Measurements from ENCODE around the gene CCN5. TPM values are rescaled to one million over a fixed set of nuclear protein-coding genes. Genes with fewer than 3 reads are reported as not detected.
A peak's percentile ranks its signal among the peaks of the same experiment; 100 is the strongest.

The CCN5 gene
- total RNA-seq, 1 donor from 2014 or later, result not detected

DNA sequence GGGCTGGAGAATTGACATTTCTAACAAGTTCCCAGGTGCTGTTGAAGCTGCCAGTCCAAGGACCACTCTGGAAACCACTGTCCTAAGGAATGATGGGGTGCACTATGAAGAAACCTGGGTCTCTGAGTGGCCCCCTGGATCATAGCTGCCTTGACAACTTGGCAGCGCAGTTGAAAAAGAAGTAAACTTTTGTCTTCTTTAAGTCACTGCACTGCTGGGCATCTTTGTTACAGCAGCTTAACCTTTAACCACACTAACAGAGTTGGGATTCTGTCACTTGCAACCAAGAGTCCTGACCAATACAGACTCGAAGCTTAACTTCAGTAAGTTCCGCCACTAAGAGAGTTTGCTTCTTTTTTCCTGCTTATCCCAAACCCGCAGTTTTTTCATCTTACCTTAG lies 21.9 kb downstream of the CCN5 start:
- intact Hi-C loops (cut with micrococcal nuclease), result loop anchor here (5.0 to 10.0 kb wide), 2 partner anchors 125 to 212 kb away; partner anchors contain the start of gene SERINC3
- peaks cover 46% of the 10 kb centered on the region for H3K4me1 Mint-ChIP-seq (ENCODE audit: low read depth)
- peaks cover 2% of the 10 kb centered on the region for H3K27me3 Mint-ChIP-seq (ENCODE audit: insufficient read depth)
- H3K27ac Mint-ChIP-seq, result no peak overlapping the region
- H3K36me3 Mint-ChIP-seq (ENCODE audit: low read depth), result peaks cover 5% of the 10 kb centered on the region
- H3K9me3 Mint-ChIP-seq, result peaks cover 13% of the 10 kb centered on the region
- DNase-seq (ENCODE audit: low spot score), result no peak
- H3K4me3 Mint-ChIP-seq, result no peak overlapping the region

DNA sequence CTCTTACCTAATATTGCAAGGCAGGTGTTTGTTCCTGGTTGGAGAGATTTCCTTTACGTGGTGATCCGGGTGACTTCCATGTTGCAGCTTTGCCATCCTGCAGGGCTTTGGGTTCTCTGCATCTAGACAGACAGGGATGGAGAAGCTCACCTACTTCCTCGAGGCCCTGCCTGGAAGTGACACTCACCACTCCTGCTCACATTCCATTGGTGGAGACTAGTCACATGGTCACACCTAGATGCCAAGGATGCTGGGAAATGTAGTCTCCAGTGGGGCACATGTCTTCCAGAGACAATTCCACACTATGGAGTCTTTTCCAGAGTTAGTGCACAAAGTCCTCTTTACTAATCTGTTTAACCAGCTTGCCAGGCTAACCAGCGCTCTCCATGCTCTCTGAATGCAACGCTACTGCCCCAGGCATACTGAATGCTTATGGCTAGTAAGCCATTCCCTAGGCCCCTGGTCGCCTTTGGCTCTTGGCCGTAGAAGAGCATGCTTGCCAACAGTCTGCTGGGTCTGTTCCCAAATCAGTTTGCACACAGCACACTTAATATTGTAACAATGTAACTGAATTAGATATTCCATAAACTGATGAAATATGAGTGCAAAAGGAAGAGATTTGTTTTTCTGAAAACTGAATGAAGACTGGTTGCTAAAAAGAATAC lies 23.8 kb downstream of the CCN5 start:
- peaks cover 34% of the 10 kb centered on the region for H3K4me1 Mint-ChIP-seq (ENCODE audit: low read depth)
- peak; percentile 63 for DNase-seq (ENCODE audit: low spot score)
- H3K36me3 Mint-ChIP-seq (ENCODE audit: low read depth), result peaks cover 5% of the 10 kb centered on the region
- peak overlapping the region; percentile 23 for H3K27ac Mint-ChIP-seq
- intact Hi-C loops (cut with micrococcal nuclease), result loop anchor here (5.0 to 10.0 kb wide), 2 partner anchors 127 to 214 kb away; partner anchors contain the start of gene SERINC3
- peak overlapping the region; percentile 77 for H3K4me3 Mint-ChIP-seq
- peaks cover 13% of the 10 kb centered on the region for H3K9me3 Mint-ChIP-seq
- peaks cover 4% of the 10 kb centered on the region for H3K27me3 Mint-ChIP-seq (ENCODE audit: insufficient read depth)

DNA sequence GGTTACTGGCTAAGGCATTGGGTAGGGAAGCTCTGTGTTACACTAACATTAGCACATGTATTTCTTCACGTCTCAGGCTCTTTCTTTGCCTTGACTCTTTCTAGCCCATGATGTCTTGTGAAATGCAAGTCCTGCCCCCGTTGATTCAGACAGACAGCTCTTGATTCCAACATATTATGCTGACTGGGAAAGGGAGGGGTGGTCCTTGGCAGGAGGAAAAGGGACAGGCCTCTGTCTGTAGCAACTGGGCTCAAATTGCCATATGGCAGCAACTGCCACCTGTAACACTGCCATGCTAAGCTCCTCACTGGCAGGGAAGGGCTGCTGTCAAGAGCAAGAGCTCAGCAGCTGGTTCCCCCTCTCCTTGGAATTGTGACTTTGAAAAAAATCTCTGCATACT lies 24.8 kb downstream of the CCN5 start:
- Mint-ChIP-seq H3K4me1 (ENCODE audit: low read depth) (peaks cover 29% of the 10 kb centered on the region), H3K27ac (no peak overlapping the region), H3K36me3 (ENCODE audit: low read depth) (peaks cover 6% of the 10 kb centered on the region), H3K4me3 (no peak overlapping the region), H3K9me3 (peaks cover 13% of the 10 kb centered on the region), H3K27me3 (ENCODE audit: insufficient read depth) (peaks cover 10% of the 10 kb centered on the region)
- intact Hi-C loops (cut with micrococcal nuclease), result loop anchor here (5.0 to 10.0 kb wide), 3 partner anchors 128 to 1785 kb away; partner anchors contain the start of gene SERINC3
- DNase-seq (ENCODE audit: low spot score), result no peak

DNA sequence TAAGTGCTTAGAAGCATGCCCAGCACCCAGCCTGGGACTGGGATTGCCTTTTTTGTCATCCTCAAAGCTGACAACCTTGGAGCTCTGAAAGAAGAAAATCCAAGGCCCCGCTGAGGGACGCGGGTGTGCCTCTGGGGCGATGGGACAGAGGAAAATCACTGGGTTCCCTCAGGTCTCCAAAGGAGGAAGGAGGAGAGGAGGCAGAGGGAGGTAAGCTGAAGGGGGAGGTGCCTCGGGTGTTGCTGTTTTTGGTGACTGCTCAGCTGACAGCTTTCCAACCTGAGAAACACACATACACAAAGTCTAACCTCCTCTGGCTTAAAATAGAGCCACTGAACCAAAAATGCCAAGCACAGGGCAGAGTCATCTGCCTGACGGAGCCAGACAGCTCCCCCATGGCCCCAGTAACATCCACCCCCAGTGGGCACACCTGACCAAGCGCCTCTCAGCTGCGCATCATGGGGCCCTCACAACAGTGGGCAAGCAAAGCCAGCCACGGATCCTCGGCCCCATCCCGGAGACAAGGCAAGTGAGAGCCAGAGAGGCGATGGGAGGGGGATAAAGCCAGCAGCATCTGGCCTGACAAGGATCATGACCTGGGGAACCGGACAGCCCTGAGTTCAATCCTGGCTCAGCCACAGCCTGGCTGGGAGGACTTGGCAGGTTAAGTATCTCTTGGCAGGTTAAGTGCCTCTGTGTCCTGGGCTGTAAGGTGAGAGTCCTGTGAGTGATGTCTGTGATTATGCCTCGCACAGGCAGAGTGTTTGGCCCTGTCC lies 27.3 kb downstream of the CCN5 start:
- no peak for DNase-seq (ENCODE audit: low spot score)
- Mint-ChIP-seq H3K27ac (no peak overlapping the region), H3K27me3 (ENCODE audit: insufficient read depth) (peaks cover 23% of the 10 kb centered on the region), H3K4me1 (ENCODE audit: low read depth) (peaks cover 27% of the 10 kb centered on the region), H3K36me3 (ENCODE audit: low read depth) (peaks cover 8% of the 10 kb centered on the region), H3K4me3 (no peak overlapping the region), H3K9me3 (peaks cover 4% of the 10 kb centered on the region)
- intact Hi-C loops (cut with micrococcal nuclease), result loop anchor here (10.0 kb wide), 1 partner anchor 1782 kb away; no protein-coding TSS in a partner anchor

DNA sequence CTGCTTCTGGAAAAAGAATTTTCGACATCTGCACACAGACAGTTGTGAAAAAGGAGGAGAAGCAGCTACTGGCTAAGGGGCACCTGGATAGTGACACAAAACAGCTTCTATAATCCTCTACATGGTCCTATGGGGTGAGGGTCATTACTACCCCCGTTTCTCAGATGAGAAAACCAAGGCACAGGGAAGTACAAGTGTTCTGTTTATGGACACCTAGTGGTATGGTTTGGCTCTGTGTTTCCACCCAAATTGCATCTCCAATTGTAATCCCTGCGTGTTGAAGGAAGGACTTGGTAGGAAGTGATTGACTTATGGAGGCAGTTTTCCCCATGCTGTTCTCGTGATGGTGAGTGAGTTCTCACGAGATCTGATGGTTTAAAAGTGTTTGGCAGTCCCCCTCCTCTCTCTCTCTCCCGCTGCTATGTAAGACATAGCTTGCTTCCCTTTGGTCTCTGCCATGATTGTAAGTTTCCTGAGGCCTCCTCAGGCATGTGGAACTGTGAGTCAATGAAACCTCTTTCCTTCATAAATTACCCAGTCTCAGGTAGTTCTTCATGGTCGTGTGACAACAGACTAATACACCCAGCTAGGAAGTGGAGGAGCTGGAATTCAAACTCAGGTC lies 28.0 kb downstream of the CCN5 start:
- Mint-ChIP-seq H3K4me1 (ENCODE audit: low read depth) (peaks cover 28% of the 10 kb centered on the region), H3K27ac (no peak overlapping the region), H3K9me3 (peaks cover 4% of the 10 kb centered on the region), H3K36me3 (ENCODE audit: low read depth) (peaks cover 8% of the 10 kb centered on the region), H3K27me3 (ENCODE audit: insufficient read depth) (peaks cover 26% of the 10 kb centered on the region), H3K4me3 (no peak overlapping the region)
- intact Hi-C loops (cut with micrococcal nuclease), result loop anchor here (10.0 kb wide), 1 partner anchor 1782 kb away; no protein-coding TSS in a partner anchor
- no peak for DNase-seq (ENCODE audit: low spot score)

DNA sequence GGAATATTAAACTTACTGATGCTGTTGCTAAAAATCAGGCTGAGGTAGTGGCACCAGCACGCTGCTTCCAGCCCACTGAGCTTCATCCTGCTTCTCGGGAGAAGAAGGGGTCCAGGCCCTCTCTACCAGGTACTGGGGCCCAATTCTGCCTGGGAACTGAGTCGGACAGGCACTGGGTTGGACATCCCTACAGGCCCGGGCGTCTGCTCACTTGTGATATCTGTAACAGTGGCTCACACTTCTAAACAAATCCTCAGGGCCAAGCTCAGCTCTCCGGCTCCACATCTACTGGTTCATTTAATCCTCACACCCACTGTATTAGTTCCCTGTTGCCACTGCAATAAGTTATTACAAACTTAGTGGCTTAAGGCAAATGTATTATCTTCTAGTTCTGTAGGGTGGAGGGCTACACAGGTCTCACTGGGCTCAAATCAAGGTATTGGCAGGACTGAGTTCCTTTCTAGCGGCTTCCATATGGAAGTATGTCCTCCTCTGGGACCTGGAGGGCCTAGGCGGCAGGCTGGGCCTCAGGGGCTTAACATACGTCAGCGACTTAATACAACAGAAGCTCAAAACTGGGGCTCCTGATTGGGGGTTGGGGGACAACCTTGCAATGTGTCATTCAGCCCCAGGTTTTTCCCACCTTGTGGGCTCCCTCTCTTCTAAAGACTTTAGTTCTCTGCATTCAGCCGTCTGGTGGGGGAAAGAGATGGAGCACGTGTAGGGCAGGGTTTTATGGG lies 28.9 kb downstream of the CCN5 start:
- Mint-ChIP-seq H3K4me3 (no peak overlapping the region), H3K27me3 (ENCODE audit: insufficient read depth) (peaks cover 26% of the 10 kb centered on the region), H3K27ac (no peak overlapping the region), H3K4me1 (ENCODE audit: low read depth) (peaks cover 19% of the 10 kb centered on the region), H3K36me3 (ENCODE audit: low read depth) (peaks cover 6% of the 10 kb centered on the region), H3K9me3 (no peaks in the 10 kb centered on the region)
- intact Hi-C loops (cut with micrococcal nuclease), result loop anchor here (10.0 kb wide), 1 partner anchor 1781 kb away; no protein-coding TSS in a partner anchor
- no peak for DNase-seq (ENCODE audit: low spot score)

DNA sequence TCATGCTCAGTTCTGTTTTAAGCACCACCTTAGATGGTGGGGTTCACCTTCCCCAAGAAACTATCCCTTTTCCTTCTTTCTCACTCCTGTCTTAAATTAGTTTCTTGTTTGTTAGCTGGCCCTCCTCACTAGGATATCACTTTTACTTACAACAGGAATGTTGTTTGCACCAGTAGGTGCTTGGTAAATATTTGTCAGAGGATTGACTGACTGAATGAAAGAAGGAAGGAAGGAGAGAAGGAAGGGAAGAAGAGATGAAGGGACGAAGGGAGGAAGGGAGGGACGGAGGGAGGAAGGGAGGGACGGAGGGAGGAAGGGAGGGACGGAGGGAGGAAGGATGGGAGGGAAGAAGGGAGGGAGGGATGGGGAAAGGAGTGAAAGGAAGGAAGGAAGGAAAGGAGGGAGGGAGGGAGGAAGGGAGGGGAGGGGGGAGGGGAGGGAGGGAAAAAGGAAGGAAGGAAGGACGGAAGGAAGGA lies 30.0 kb downstream of the CCN5 start:
- Mint-ChIP-seq H3K27me3 (ENCODE audit: insufficient read depth) (peaks cover 26% of the 10 kb centered on the region), H3K4me3 (peak overlapping the region; percentile 74), H3K4me1 (ENCODE audit: low read depth) (peaks cover 18% of the 10 kb centered on the region), H3K36me3 (ENCODE audit: low read depth) (peaks cover 4% of the 10 kb centered on the region), H3K9me3 (no peaks in the 10 kb centered on the region), H3K27ac (peak overlapping the region; percentile 75)
- intact Hi-C loops (cut with micrococcal nuclease), result loop anchor here (1.0 to 10.0 kb wide), 2 partner anchors 10 to 1780 kb away; no protein-coding TSS in a partner anchor
- no peak for DNase-seq (ENCODE audit: low spot score)

DNA sequence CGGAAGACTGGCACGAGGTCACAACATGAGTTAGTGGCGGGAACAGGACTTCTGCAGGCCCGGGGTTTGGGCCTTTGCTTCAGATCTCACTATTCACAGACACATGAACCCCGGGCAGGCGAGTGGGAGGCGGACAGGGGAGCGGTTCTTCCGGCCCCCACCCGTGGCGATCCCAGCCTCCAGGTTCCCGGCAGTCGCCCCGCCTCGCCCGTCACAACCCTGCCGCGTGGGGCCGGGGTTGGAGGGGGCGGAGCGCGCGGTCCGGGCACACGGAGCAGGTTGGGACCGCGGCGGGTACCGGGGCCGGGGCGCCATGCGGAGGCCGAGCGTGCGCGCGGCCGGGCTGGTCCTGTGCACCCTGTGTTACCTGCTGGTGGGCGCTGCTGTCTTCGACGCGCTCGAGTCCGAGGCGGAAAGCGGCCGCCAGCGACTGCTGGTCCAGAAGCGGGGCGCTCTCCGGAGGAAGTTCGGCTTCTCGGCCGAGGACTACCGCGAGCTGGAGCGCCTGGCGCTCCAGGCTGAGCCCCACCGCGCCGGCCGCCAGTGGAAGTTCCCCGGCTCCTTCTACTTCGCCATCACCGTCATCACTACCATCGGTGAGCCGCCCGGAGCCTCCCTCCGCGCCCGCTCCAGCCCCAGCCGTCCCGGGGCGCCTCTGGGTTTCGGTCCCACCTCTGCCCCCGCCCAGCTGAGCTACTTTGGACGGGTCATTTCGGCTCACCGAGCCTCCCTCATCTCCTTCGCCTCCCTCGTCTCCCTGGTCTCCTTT lies 30.6 kb downstream of the CCN5 start, which contains the start of gene KCNK15:
TSS of gene KCNK15 (plus strand) at position 268 of the 769 bp plus-strand sequence. CDS start at position 314, 46 bp downstream.
- peaks cover 26% of the 10 kb centered on the region for H3K27me3 Mint-ChIP-seq (ENCODE audit: insufficient read depth)
- peaks cover 4% of the 10 kb centered on the region for H3K36me3 Mint-ChIP-seq (ENCODE audit: low read depth)
- intact Hi-C loops (cut with micrococcal nuclease), result loop anchor here (1.0 to 10.0 kb wide), 2 partner anchors 10 to 1779 kb away; no protein-coding TSS in a partner anchor
- H3K9me3 Mint-ChIP-seq, result no peaks in the 10 kb centered on the region
- peaks cover 18% of the 10 kb centered on the region for H3K4me1 Mint-ChIP-seq (ENCODE audit: low read depth)
- H3K27ac Mint-ChIP-seq, result peak within 1 kb of the TSS; percentile 75
- H3K4me3 Mint-ChIP-seq, result peak within 1 kb of the TSS; percentile 76
- DNase-seq (ENCODE audit: low spot score), result peak; percentile 33

DNA sequence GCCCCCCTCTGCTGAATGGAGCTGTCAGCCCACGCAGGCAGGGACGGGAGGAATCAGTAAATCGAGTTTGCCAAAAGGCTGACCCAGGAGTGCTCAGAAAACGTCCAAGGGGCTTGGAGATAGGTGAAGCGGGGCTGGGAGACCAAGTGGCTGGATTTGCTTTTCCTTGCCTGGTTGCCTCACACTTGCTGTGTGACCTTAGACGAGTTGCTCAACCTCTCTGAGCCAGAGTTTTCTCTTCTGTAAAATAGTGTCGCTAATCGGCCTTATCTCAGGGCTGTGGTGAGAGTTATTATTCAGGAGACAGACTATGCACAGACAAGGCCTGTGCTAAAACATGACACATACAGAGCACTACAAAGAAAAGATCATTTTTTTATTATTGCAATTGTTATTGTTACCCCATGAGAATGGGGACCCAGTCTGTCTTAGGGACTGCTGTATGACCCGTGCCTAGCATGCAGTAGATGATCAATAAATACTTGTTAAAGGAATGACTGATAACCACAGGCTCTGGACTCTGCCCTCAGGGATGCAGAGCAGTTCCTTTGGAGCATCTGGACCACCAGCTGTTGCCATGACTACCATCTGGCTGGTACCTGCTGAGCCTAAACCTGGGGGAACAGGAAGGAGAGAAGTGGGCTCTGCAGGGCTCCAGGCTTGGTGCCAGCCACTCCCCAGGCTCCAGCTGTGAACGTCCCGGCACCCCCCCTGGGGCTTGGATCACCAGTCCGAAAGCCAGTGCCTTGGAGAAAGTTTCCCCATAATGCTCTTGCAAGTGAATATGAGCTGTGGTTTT lies 31.4 kb downstream of the CCN5 start:
- no peaks in the 10 kb centered on the region for H3K9me3 Mint-ChIP-seq
- H3K4me1 Mint-ChIP-seq (ENCODE audit: low read depth), result peaks cover 18% of the 10 kb centered on the region
- intact Hi-C loops (cut with micrococcal nuclease), result loop anchor here (1.0 to 10.0 kb wide), 2 partner anchors 121 to 1778 kb away; no protein-coding TSS in a partner anchor
- H3K4me3 Mint-ChIP-seq, result peak overlapping the region; percentile 76
- H3K27ac Mint-ChIP-seq, result peak overlapping the region; percentile 62
- peaks cover 4% of the 10 kb centered on the region for H3K36me3 Mint-ChIP-seq (ENCODE audit: low read depth)
- peaks cover 26% of the 10 kb centered on the region for H3K27me3 Mint-ChIP-seq (ENCODE audit: insufficient read depth)
- DNase-seq (ENCODE audit: low spot score), result no peak

DNA sequence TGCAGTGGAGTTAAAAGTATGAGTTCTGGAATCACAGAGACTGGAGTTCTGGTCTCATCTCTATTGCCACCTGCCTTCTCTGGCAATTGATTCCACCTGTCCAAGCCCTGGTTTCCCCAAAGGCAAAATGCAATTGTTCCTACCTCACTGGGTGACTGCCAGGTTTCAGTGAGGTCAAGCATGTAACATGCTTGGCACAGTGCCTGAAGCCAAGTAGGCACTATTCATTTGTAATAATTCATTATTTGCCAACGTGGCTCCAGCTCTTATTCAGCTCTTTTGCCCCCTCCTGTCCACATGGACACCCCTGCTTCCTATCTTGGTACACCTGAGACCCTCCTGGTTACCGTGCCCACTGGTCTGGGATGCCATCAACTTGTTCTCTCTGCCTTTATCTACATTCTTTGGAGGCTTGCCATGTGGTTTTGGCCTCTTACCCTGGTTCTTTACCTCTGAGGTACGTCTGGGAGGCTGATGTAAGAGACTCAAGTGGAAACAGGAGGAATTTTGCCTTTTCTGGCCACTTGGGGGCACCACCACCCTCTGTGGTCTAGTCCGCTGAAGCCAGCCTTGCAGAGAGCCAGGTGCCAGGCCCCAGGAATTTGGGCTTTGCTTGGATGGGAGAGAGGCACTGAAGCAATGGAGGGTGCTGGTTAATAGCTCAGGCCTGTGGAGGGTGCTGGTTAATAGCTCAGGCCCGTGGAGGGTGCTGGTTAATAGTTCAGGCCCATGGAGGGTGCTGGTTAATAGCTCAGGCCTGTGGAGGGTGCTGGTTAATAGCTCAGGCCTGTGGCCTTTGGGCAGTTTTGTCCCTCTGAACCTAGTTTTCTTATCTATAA lies 32.2 kb downstream of the CCN5 start:
- intact Hi-C loops (cut with micrococcal nuclease), result loop anchor here (1.0 to 10.0 kb wide), 2 partner anchors 120 to 1777 kb away; no protein-coding TSS in a partner anchor
- H3K27ac Mint-ChIP-seq, result peak overlapping the region; percentile 72
- no peaks in the 10 kb centered on the region for H3K9me3 Mint-ChIP-seq
- H3K27me3 Mint-ChIP-seq (ENCODE audit: insufficient read depth), result peaks cover 26% of the 10 kb centered on the region
- H3K4me3 Mint-ChIP-seq, result peak overlapping the region; percentile 71
- DNase-seq (ENCODE audit: low spot score), result peak; percentile 34
- peaks cover 18% of the 10 kb centered on the region for H3K4me1 Mint-ChIP-seq (ENCODE audit: low read depth)
- peaks cover 4% of the 10 kb centered on the region for H3K36me3 Mint-ChIP-seq (ENCODE audit: low read depth)
